Measurements from ENCODE around the gene CCNK.

The CCNK gene

DNA sequence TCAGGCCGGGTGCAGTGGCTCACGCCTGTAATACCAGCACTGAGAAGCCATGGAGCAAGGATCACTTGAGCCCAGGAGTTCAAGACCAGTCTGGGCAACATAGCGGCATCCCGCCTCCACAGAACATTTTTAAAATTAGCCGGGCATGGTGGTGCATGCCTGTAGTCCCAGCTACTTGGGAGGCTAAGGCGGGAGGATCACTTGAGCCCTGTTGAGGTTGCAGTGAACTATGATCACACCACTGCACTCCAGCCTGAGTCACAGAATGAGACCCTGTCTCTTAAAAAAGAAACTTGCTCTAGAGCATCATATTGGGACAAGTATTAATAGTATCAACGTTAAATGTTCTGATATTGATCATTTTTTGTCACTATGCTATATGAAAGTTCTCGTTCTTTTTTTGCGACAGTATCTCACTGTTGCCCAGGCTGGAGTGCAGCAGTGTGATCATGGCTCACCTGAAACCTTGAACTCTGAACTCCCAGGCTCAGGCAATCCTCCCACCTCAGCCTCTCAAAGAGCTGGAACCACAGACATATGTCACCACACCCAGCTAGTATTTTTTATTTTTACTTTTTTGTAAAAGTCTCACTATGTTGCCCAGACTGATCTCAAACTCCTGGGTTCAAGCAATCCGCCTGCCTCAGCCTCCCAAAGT, 75.1 kb downstream of the CCNK start:
- Histone ChIP-seq H3K27me3 (ENCODE audit: insufficient read depth, low read length, poor library complexity) (no peaks in the 10 kb centered on the region), H3K4me2 (ENCODE audit: low read length) (no peak overlapping the region), H3K9ac (ENCODE audit: low read length) (no peak overlapping the region), H3K4ac (ENCODE audit: low read depth, low read length) (no peak overlapping the region), H3K79me2 (ENCODE audit: control insufficient read depth, insufficient read depth, low read length) (no peaks in the 10 kb centered on the region), H3K4me3 (ENCODE audit: low read length) (no peak overlapping the region), H2BK120ac (ENCODE audit: low read depth, low read length) (no peak overlapping the region), H3K36me3 (ENCODE audit: control insufficient read depth, insufficient read depth, low read length) (no peaks in the 10 kb centered on the region), H3K79me1 (ENCODE audit: low read length) (peaks cover 1% of the 10 kb centered on the region), H2AK5ac (ENCODE audit: low read length) (no peak overlapping the region), H3K4me1 (ENCODE audit: control insufficient read depth, low read depth, low read length) (no peaks in the 10 kb centered on the region), H3K56ac (ENCODE audit: low read length) (no peak overlapping the region), H2BK5ac (ENCODE audit: low read length) (no peak overlapping the region), H3K27ac (ENCODE audit: low read depth, low read length) (no peak overlapping the region), H2BK15ac (replicated peaks; ENCODE audit: low read depth) (no peak overlapping the region), H4K5ac (ENCODE audit: low read length) (no peak overlapping the region), H4K8ac (ENCODE audit: low read depth, low read length) (no peak overlapping the region), H3K23ac (ENCODE audit: low read length) (no peak overlapping the region), H3K18ac (ENCODE audit: low read length) (no peak overlapping the region)
- no CpG with 5 or more reads among the region's 10 CpGs for WGBS (ENCODE audit: extremely low coverage, insufficient coverage, low lambda C conversion rate)
- no peak for DNase-seq

DNA sequence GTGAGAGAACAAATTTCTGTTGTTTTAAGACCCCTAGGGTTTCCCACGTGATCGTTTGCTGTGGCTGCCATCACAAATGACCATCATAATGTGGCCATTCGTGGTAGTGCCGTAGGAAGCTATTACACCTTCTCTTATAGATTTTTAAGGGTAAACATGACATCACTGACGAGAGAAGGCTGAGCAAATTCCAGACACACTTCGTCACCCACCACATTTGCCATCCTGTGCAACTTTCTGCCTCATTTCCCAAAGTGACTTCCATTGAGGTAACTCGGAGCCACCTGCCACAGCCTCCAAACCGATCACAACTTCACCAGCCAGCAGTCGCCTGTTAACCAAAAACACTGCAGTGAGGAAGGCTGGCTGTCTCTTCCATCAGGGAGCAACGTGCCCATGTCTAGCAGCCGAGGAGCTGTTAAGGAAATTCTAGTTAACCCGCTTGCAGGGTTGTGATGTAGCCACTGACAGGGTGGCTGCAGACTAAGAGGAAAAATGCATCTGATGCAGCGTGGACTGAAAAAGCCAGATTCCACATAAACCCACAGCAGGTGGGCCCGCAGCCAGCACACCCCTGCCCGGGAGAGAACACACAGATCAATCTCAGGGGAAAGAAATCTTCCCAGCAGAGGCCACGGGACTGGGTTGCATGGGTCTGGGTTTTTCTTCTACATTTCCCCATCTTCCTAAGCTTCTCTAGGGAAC, 78.2 kb downstream of the CCNK start:
- Histone ChIP-seq H3K56ac (ENCODE audit: low read length) (no peak overlapping the region), H3K79me1 (ENCODE audit: low read length) (peaks cover 5% of the 10 kb centered on the region), H3K9ac (ENCODE audit: low read length) (no peak overlapping the region), H2BK120ac (ENCODE audit: low read depth, low read length) (no peak overlapping the region), H4K5ac (ENCODE audit: low read length) (no peak overlapping the region), H3K27me3 (ENCODE audit: insufficient read depth, low read length, poor library complexity) (no peaks in the 10 kb centered on the region), H3K27ac (ENCODE audit: low read depth, low read length) (no peak overlapping the region), H3K36me3 (ENCODE audit: control insufficient read depth, insufficient read depth, low read length) (no peaks in the 10 kb centered on the region), H3K4me3 (ENCODE audit: low read length) (no peak overlapping the region), H3K23ac (ENCODE audit: low read length) (no peak overlapping the region), H3K79me2 (ENCODE audit: control insufficient read depth, insufficient read depth, low read length) (no peaks in the 10 kb centered on the region), H2BK5ac (ENCODE audit: low read length) (no peak overlapping the region), H3K18ac (ENCODE audit: low read length) (no peak overlapping the region), H3K4me2 (ENCODE audit: low read length) (no peak overlapping the region), H4K8ac (ENCODE audit: low read depth, low read length) (no peak overlapping the region), H3K4ac (ENCODE audit: low read depth, low read length) (no peak overlapping the region), H2AK5ac (ENCODE audit: low read length) (no peak overlapping the region), H3K4me1 (ENCODE audit: control insufficient read depth, low read depth, low read length) (no peaks in the 10 kb centered on the region), H2BK15ac (replicated peaks; ENCODE audit: low read depth) (no peak overlapping the region)
- no CpG with 5 or more reads among the region's 16 CpGs for WGBS (ENCODE audit: extremely low coverage, insufficient coverage, low lambda C conversion rate)
- DNase-seq: no peak

DNA sequence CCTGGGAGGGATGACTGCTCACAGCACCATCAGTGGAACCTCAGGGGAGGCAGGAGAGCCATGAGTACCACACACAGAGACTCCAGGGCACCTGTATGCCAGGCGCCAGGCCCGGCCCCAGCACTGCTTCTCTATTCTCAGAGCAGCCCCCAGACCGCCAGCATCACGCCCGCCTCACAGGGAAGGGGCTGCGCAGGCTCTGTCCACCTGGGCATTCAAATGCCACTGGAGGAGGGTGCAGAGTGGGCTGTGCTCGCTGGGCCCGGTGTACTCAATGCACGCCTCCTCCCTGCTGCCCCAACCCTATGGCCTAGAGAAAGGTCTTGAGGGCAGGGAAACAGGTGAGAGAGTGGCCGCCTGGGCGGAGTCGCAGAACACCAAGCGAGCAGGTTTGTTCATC, 79.2 kb downstream of the CCNK start:
- Histone ChIP-seq H2BK5ac (ENCODE audit: low read length) (no peak overlapping the region), H2BK15ac (replicated peaks; ENCODE audit: low read depth) (no peak overlapping the region), H2AK5ac (ENCODE audit: low read length) (no peak overlapping the region), H3K79me2 (ENCODE audit: control insufficient read depth, insufficient read depth, low read length) (no peaks in the 10 kb centered on the region), H3K27ac (ENCODE audit: low read depth, low read length) (no peak overlapping the region), H2BK120ac (ENCODE audit: low read depth, low read length) (no peak overlapping the region), H4K8ac (ENCODE audit: low read depth, low read length) (no peak overlapping the region), H3K4ac (ENCODE audit: low read depth, low read length) (no peak overlapping the region), H3K4me1 (ENCODE audit: control insufficient read depth, low read depth, low read length) (no peaks in the 10 kb centered on the region), H3K18ac (ENCODE audit: low read length) (no peak overlapping the region), H3K79me1 (ENCODE audit: low read length) (peaks cover 5% of the 10 kb centered on the region), H3K4me2 (ENCODE audit: low read length) (no peak overlapping the region), H3K27me3 (ENCODE audit: insufficient read depth, low read length, poor library complexity) (no peaks in the 10 kb centered on the region), H3K9ac (ENCODE audit: low read length) (no peak overlapping the region), H3K36me3 (ENCODE audit: control insufficient read depth, insufficient read depth, low read length) (no peaks in the 10 kb centered on the region), H3K56ac (ENCODE audit: low read length) (no peak overlapping the region), H3K23ac (ENCODE audit: low read length) (no peak overlapping the region), H3K4me3 (ENCODE audit: low read length) (no peak overlapping the region), H4K5ac (ENCODE audit: low read length) (no peak overlapping the region)
- no peak for DNase-seq
- no CpG with 5 or more reads among the region's 13 CpGs for WGBS (ENCODE audit: extremely low coverage, insufficient coverage, low lambda C conversion rate)

DNA sequence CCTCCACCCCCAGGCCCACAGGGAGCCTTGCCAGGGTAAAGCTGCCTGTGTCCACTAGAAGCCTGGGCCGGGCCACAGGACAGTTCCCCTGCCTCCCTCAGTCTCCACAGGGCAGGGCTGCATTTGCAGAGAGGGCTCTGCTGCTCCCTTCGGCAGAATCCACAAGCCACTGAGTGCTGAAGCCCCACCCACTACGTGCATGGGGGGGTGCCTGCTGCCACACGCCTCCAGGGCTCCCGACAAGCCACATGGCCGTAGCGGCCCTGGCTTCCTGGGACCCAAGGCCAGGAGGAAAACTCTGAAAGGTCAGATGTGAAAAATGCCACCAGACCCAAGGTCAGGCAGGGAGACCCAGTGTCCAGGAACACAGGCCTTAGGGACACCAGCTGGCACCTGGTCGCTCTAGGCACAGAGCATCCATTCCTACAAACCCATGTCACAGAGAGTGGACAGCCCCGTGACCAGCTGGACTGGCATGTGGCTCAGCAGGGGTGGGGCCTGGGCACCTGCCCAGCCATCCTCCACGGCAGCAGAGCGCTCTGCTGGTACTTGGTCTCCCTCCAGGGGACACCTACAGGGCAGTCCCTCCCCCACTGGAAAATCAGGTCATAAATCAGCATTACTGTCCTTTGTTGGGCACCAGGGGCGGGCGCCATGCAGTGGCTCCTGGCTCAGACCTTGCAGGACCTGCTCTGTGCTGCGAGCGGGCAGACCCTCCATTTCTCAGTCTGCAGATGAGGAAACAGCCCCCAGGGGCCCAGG, 79.9 kb downstream of the CCNK start:
- no peak overlapping the region for H4K5ac ChIP-seq (ENCODE audit: low read length)
- H2BK120ac ChIP-seq (ENCODE audit: low read depth, low read length): no peak overlapping the region
- H3K4me3 ChIP-seq (ENCODE audit: low read length): no peak overlapping the region
- no peak overlapping the region for H3K4me2 ChIP-seq (ENCODE audit: low read length)
- no peaks in the 10 kb centered on the region for H3K36me3 ChIP-seq (ENCODE audit: control insufficient read depth, insufficient read depth, low read length)
- no peak overlapping the region for H3K27ac ChIP-seq (ENCODE audit: low read depth, low read length)
- no peaks in the 10 kb centered on the region for H3K4me1 ChIP-seq (ENCODE audit: control insufficient read depth, low read depth, low read length)
- no peak overlapping the region for H3K9ac ChIP-seq (ENCODE audit: low read length)
- H3K27me3 ChIP-seq (ENCODE audit: insufficient read depth, low read length, poor library complexity): no peaks in the 10 kb centered on the region
- no peak for DNase-seq
- H3K23ac ChIP-seq (ENCODE audit: low read length): no peak overlapping the region
- WGBS (ENCODE audit: extremely low coverage, insufficient coverage, low lambda C conversion rate): no CpG with 5 or more reads among the region's 15 CpGs
- no peak overlapping the region for H3K56ac ChIP-seq (ENCODE audit: low read length)
- no peak overlapping the region for H3K18ac ChIP-seq (ENCODE audit: low read length)
- no peak overlapping the region for H2BK5ac ChIP-seq (ENCODE audit: low read length)
- no peak overlapping the region for H2BK15ac ChIP-seq (replicated peaks; ENCODE audit: low read depth)
- H4K8ac ChIP-seq (ENCODE audit: low read depth, low read length): no peak overlapping the region
- H3K4ac ChIP-seq (ENCODE audit: low read depth, low read length): no peak overlapping the region
- H3K79me1 ChIP-seq (ENCODE audit: low read length): peaks cover 5% of the 10 kb centered on the region
- no peak overlapping the region for H2AK5ac ChIP-seq (ENCODE audit: low read length)
- no peaks in the 10 kb centered on the region for H3K79me2 ChIP-seq (ENCODE audit: control insufficient read depth, insufficient read depth, low read length)

DNA sequence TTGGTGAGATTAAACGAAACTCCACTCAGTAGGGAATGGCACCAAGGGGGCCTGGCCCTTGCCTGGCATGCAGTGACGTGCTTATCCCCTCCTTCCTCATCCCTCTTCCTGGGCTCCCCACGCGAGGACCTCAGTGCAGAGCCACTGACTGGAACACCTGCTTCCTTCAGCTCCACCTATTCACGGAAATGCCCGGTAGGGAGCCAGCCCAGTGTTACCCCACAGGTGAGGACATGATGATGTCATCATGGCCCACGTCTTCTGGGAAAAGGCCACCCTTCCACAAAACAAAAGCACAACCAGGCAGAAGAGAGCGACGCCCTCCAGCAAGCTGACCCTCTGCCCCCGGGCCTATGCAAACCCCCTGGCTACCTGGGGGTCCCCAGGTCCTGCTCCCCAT, 80.7 kb downstream of the CCNK start:
- Histone ChIP-seq H3K36me3 (ENCODE audit: control insufficient read depth, insufficient read depth, low read length) (no peaks in the 10 kb centered on the region), H2BK5ac (ENCODE audit: low read length) (no peak overlapping the region), H3K23ac (ENCODE audit: low read length) (no peak overlapping the region), H3K4me3 (ENCODE audit: low read length) (no peak overlapping the region), H3K56ac (ENCODE audit: low read length) (no peak overlapping the region), H3K4me2 (ENCODE audit: low read length) (no peak overlapping the region), H4K8ac (ENCODE audit: low read depth, low read length) (no peak overlapping the region), H3K27me3 (ENCODE audit: insufficient read depth, low read length, poor library complexity) (no peaks in the 10 kb centered on the region), H3K9ac (ENCODE audit: low read length) (no peak overlapping the region), H3K18ac (ENCODE audit: low read length) (no peak overlapping the region), H2BK120ac (ENCODE audit: low read depth, low read length) (no peak overlapping the region), H3K4me1 (ENCODE audit: control insufficient read depth, low read depth, low read length) (no peaks in the 10 kb centered on the region), H4K5ac (ENCODE audit: low read length) (no peak overlapping the region), H3K4ac (ENCODE audit: low read depth, low read length) (no peak overlapping the region), H3K79me2 (ENCODE audit: control insufficient read depth, insufficient read depth, low read length) (no peaks in the 10 kb centered on the region), H2BK15ac (replicated peaks; ENCODE audit: low read depth) (no peak overlapping the region), H3K27ac (ENCODE audit: low read depth, low read length) (no peak overlapping the region), H2AK5ac (ENCODE audit: low read length) (no peak overlapping the region), H3K79me1 (ENCODE audit: low read length) (peaks cover 5% of the 10 kb centered on the region)
- no peak for DNase-seq
- no CpG with 5 or more reads among the region's 10 CpGs for WGBS (ENCODE audit: extremely low coverage, insufficient coverage, low lambda C conversion rate)

Measured in mesendoderm (in vitro differentiated cells).